HG03095 (cell line): ENCODE data around the gene ALG2.

ENCODE experiments used
- ATAC-seq: cut with Tn5 transposase; IDR thresholded peaks from one replicate; pipeline ENCODE4 v1.9.1; 2021; ENCODE audit warnings: moderate library complexity; ENCODE audit not compliant: unreplicated experiment

The ALG2 gene

GRCh38 chr9:99221621-99222415 is at the start of gene ALG2, which contains the start of gene SEC61B:
Gene ALG2 (minus strand): TSS chr9:99221942. CDS start chr9:99221894, 48 bp downstream.
Gene SEC61B (plus strand): TSS chr9:99222282. CDS start chr9:99222364, 82 bp downstream.
- ATAC-seq: peak; percentile 91

- no peak for ATAC-seq
Measured at GRCh38 chr9:99270491-99270890, 48.7 kb upstream of the ALG2 start.

- no peak for ATAC-seq
Measured at GRCh38 chr9:99269416-99269815, 47.7 kb upstream of the ALG2 start.

- peak; percentile 55 for ATAC-seq
Measured at GRCh38 chr9:99266255-99267023, 44.7 kb upstream of the ALG2 start.

GRCh38 chr9:99265691-99266090 is 43.9 kb upstream of the ALG2 start:
- ATAC-seq: no peak

GRCh38 chr9:99264070-99264680 is 42.4 kb upstream of the ALG2 start:
- ATAC-seq: no peak

GRCh38 chr9:99262949-99263418 is 41.2 kb upstream of the ALG2 start:
- ATAC-seq: peak; percentile 39

GRCh38 chr9:99261923-99262322 is 40.2 kb upstream of the ALG2 start:
- no peak for ATAC-seq

GRCh38 chr9:99259231-99259918 is 37.6 kb upstream of the ALG2 start:
- no peak for ATAC-seq

GRCh38 chr9:99257723-99258389 is 36.1 kb upstream of the ALG2 start:
- ATAC-seq: no peak

GRCh38 chr9:99255651-99256050 is 33.9 kb upstream of the ALG2 start:
- no peak for ATAC-seq

GRCh38 chr9:99253772-99254431 is 32.2 kb upstream of the ALG2 start:
- ATAC-seq: peak; percentile 81

GRCh38 chr9:99253134-99253533 is 31.4 kb upstream of the ALG2 start:
- ATAC-seq: peak; percentile 27

- ATAC-seq: no peak
Measured at GRCh38 chr9:99251157-99251556, 29.4 kb upstream of the ALG2 start.

GRCh38 chr9:99249619-99250018 is 27.9 kb upstream of the ALG2 start:
- no peak for ATAC-seq

- ATAC-seq: peak; percentile 93
Measured at GRCh38 chr9:99244344-99245260, 22.9 kb upstream of the ALG2 start.

- ATAC-seq: no peak
Measured at GRCh38 chr9:99241106-99241505, 19.4 kb upstream of the ALG2 start.

GRCh38 chr9:99239341-99240060 is 17.8 kb upstream of the ALG2 start:
- ATAC-seq: no peak
